Renal pelvis (tissue), 4 donors: ENCODE data around the gene ZNG1F. TPM values are rescaled to one million over a fixed set of nuclear protein-coding genes. Genes with fewer than 3 reads are reported as not detected.
"Not testable (repeated sequence)": the region's sequence is repeated elsewhere in the genome, so short reads cannot be mapped to it uniquely, and the experiment has no call there.

ENCODE experiments used
- DNase-seq: peaks from one replicate; pipeline ENCODE4 v3.0.0-alpha.2; 2013
- polyA plus RNA-seq, 3 donors: library from polyadenylated mRNA; unstranded; fragments of 120-200 nt; gene quantifications; one replicate each; pipeline ENCODE4 v1.2.1, GENCODE V29; 2013; ENCODE audit not compliant: insufficient read length in 3 of 3

The ZNG1F gene
- polyA plus RNA-seq, 3 donors: 10.4 to 27.7 (median 26.5) TPM

GRCh38 chr9:41124250-41125108 lies 64.6 kb downstream of the ZNG1F start:
- DNase-seq: not testable (repeated sequence)

GRCh38 chr9:41123812-41124211 lies 65.3 kb downstream of the ZNG1F start:
- DNase-seq: not testable (repeated sequence)

DNA sequence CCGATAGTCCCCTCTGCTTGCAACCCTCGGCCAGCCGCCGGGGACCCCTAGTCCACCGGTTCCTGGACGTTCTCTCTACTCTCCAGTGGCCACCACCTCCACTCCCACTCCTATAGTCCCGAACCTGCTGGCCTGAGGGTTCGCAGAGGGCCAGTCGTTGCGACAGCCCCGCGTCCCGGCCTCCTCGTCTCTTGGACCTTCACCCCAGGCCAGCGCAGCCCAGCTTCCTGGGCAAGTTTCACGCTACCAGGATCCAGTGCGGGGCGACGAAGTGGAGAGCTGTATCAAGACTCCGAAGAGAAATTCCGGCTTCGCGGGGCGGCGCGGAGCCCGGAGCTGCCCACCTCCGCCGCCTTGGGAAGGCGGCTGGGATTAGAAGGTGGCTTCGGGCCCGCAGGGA lies 65.7 kb downstream of the ZNG1F start:
- not testable (repeated sequence) for DNase-seq

GRCh38 chr9:41120696-41121095 lies 68.4 kb downstream of the ZNG1F start:
- DNase-seq: not testable (repeated sequence)

- not testable (repeated sequence) for DNase-seq
These were observed 69.4 kb downstream of the ZNG1F start for GRCh38 chr9:41119719-41120118.

DNA sequence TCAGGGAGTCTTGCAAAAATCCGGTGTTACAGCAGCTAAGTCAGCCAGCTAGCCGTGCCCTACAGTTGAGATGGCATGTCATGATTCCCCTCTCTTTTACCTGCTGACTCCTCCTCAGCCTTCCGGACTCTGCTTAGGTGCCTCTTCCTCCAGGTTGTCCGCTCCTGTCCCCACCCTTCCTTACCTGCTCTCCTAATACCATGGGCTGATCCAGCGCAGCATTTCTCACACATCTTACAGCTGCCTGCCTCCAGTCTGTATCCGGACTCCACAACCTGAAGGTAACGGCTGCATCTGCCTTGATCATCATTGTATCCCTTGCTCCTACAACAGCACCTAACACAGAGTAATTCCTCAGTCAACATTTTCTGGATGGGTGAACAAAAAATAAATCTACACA lies 69.8 kb downstream of the ZNG1F start:
- not testable (repeated sequence) for DNase-seq

GRCh38 chr9:41113348-41113747 lies 75.8 kb downstream of the ZNG1F start:
- not testable (repeated sequence) for DNase-seq

GRCh38 chr9:41111414-41111813 lies 77.7 kb downstream of the ZNG1F start:
- not testable (repeated sequence) for DNase-seq

DNA sequence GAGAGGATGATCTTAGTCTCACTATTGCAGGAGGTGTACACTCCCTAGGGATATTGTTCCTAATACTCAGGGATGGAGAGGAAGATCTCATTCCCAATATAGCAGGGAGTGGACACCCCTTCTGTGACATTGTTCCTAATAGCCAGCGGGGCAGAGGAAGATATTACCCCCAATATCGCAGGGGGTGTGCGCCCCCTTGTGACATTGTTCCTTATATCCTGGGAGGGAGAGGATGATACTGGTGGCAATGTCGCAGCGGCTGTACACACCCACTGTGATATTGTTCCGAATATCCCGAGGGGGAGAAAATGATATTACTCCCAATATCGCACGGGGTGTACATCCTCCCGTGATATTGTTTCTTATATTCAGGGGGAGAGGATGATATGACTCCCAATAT lies 78.2 kb downstream of the ZNG1F start:
- DNase-seq: not testable (repeated sequence)

DNA sequence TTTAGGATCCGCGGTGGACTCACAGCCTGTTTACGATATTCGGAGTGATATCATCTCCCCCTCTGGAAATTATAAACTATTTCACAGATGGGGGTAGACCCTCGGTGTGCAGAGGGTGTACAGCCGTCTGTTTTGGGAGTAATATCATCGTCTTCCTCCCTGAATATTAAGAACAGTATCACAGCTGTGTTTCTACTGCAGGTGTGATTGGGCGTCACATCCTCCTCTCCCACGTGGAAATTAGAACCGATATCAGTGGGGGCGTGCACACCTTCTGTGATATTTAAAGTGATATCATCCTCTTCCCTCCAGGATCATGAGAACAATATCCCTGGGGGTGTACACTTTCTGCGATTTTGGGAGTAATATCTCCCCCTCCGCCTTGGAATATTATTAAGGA lies 79.9 kb downstream of the ZNG1F start:
- not testable (repeated sequence) for DNase-seq

- DNase-seq: not testable (repeated sequence)
These were observed 80.3 kb downstream of the ZNG1F start for GRCh38 chr9:41108816-41109215.

DNA sequence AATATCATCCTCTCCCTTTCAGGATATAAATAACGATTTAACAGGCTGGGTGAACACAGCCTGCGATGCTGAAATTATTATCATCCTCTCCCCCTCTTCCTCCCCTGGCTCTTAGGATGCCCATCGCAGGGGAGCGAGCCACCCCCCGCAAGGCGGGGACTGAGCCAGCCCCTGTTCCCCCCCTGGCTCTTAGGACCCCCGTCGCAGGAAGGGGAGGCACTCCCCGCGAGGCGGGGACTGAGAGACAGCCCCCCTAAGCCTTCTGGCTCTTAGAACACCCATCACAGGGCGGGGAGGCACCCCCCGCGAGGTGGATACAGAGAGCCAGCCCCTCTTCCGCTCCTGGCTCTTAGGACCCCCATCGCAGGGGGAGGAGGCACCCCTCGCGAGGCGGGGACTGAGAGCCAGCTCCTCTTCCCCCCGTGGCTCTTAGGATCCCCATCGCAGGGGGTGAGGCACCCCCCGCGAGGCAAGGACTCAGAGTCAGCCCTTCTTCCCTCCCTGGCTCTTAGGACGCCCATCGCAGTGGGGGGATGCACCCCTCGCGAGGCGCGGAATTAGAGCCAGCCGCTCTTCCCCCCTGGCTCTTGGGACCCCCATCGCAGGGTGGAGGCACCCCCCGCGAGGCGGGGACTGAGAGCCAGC lies 82.5 kb downstream of the ZNG1F start:
- DNase-seq: not testable (repeated sequence)

DNA sequence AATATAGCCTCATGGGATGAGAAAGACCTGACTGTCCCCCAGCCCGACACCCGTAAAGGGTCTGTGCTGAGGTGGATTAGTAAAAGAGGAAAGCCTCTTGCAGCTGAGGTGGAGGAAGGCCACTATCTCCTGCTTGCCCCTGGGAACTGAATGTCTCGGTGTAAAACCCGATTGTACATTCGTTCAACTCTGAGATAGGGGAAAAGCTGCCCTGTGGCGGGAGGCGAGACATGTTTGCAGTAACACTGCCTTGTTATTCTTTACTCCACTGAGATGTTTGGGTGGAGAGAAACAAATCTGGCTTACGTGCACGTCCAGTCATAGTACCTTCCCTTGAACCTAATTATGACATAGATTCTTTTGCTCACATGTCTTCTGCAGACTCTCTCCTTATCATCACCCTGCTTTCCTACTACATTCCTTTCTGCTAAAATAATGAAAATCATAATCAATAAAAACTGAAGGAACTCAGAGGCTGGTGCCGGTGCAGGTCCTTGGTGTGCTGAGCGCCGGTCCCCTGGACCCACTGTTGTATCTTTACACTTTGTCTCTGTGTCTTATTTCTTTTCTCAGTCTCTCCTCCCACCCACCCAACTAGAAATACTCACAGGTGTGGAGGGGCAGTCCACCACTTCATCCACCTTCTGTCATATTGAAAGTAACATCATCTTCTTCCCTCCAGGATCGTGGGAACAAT lies 83.4 kb downstream of the ZNG1F start:
- not testable (repeated sequence) for DNase-seq

GRCh38 chr9:41104542-41104941 lies 84.6 kb downstream of the ZNG1F start:
- DNase-seq: not testable (repeated sequence)

DNA sequence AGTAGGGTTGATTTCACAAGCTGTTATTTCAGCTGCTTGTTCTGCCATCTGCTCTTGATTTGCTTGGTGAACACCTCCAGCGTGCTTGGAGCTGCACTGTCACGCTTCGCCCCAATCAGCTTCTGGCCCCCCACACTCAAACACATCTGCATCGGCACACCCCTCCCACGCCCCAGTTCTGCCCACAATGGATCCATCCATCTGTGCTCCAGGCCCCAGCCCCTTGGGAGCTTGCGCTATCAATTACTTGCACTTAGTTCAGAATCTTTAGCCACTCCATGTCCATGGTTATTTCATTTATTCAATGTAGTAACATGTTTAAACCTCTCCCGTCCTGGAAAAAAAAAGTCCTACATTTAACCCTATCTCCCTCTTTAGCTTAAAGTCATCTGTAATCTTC lies 88.6 kb downstream of the ZNG1F start:
- not testable (repeated sequence) for DNase-seq

DNA sequence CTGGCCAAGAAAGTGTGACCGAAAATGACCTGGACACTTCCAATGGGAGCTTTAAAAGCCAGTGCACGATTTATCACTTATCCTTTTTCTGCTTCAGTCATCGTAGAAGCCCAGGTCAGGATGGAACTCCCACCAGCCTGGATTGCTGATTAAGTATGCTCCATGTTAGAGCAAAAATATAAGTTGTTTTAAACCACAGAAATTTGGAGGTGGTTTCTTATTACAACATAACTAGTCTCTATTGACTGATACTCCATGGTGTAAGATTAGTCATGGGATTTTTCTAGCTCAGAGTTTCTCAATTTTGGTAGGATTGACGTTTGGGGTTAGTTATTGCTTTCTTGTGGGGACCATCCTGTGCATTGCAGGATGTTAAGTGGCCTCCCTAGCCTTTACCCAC lies 90.4 kb downstream of the ZNG1F start:
- not testable (repeated sequence) for DNase-seq

- DNase-seq: not testable (repeated sequence)
These were observed 94.1 kb downstream of the ZNG1F start for GRCh38 chr9:41095060-41095459.

DNA sequence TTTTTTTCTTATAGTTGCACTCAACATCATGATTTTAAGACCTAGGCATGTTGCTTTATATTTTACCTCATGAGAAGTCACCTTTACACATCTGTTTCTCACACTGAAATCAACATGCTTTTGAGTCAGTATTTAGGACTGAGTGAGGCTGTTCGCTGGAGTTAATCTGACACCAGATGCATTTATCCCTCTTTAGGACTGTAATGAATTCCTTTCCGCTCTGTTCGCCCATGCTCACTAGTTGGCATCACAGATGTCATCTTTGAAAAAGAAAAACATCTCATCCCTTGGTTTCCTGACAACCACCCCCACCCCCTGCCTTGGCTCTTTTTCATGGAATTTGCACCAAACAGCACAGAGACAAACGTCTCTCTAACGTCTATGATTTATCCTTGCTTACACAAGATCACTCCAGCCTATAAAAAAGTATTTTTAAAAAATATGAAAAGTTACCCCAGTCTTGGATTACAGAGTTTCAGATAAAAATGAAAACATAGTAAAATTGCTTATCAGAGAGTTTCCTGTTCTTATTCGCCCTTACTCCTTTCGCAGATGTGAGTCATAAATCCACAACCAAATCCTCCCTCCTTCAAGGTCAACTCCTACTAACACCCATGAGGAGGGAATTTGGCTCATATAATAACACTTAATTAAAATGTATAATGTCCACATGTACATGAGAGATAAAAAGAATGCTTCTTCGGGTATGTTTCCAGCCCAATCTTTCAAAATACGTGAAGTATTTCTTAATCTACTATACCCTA lies 94.9 kb downstream of the ZNG1F start:
- not testable (repeated sequence) for DNase-seq

- not testable (repeated sequence) for DNase-seq
These were observed 98.2 kb downstream of the ZNG1F start for GRCh38 chr9:41090922-41091321.

DNA sequence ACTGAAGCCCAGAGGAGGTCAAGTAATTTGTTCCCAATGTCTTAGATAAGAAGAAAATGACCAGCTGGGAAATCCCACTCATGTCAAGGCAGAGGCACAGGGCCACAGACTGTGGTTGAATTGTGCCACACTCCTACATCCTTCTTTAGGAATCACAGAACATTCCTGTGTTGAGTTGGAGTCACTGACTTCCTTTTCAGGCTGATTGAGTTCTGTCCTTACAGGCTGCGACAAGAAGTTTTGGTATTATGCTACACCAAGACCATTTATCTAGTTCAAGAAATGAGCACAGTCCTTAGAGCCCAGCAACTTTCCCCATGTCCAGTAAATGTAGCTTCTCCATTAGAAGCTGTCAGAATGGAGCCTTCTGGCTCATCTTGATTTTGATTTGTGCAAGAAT lies 98.7 kb downstream of the ZNG1F start:
- not testable (repeated sequence) for DNase-seq

DNA sequence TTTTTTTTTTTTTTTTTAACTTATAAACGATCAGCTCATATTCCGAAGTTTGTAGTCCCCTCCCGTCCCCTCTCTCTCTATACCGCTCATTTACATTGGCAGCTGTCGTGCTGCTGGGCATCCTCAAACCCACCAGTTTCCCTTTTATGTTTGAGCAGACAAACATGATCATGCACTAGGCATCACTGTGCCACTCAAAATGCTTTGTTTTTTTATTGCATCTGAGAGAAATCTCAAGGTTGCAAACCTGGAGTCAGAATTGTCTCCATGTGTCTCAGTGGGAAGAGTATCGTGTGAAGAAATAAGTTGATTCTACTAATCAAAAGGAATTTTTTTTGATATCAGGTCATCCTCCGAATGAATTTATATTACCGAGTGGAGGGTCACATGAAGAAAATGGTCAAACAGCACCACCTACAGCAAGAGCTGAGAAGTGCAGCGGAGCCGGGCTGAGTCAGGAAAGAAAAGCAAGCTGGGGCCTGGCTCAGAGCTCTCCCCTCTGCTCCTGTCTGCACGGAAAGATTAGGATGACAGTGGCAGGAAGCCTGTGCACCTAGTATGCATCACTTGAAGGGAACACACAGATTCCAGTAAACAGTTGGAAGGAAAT lies 100.6 kb downstream of the ZNG1F start:
- DNase-seq: not testable (repeated sequence)
